T-cell (primary cell): ENCODE results near the gene NEUROD2. TPM values are rescaled to one million over a fixed set of nuclear protein-coding genes. Genes with fewer than 3 reads are reported as not detected.

Experiments
- ATAC-seq, 4 experiments: fragments of 200-7000 bp in 3 of 4; fragments of 150-1000 bp in 1 of 4; cut with Tn5 transposase; replicated peaks in 1 of 4; 1 replicate in 3 of 4; 2 replicates in 1 of 4; pipeline ENCODE4 v1.10.0; 2021; ENCODE audit warnings: moderate library complexity in 3 of 4, mild to moderate bottlenecking in 2 of 4, moderate number of reproducible peaks in 1 of 4
- CTCF ChIA-PET, 2 donors: fragments of 300-600 bp; sonication (Branson Sonifier 250); formaldehyde crosslinking; loops; one replicate each; lab custom pipeline; 2022; ENCODE audit warnings: antibody characterized with exemption in 2 of 2; lab: Charles Lee
- POLR2A ChIA-PET, 2 donors: fragments of 300-600 bp; sonication (Branson Sonifier 250); formaldehyde crosslinking; loops; one replicate each; lab custom pipeline; 2022; ENCODE audit warnings: antibody characterized with exemption in 2 of 2; lab: Charles Lee
- DNase-seq, 35 experiments: peaks; one replicate each; pipeline versions ENCODE4 v3.0.0 to v3.0.0-alpha.2; 2013 to 2023
- H3K27ac ChIP-seq: one replicate; pipeline ENCODE4 v1.5.1; 2013; ENCODE audit warnings: low read length
- H3K27me3 ChIP-seq, 2 experiments: replicated peaks in 1 of 2; 1 replicate in 1 of 2; 2 replicates in 1 of 2; pipeline versions ENCODE4 v1.6.1 to v1.7.0; 2013; ENCODE audit warnings: low read length in 1 of 2, mixed read lengths in 1 of 2; ENCODE audit not compliant: control insufficient read depth in 2 of 2, insufficient read depth in 2 of 2; ENCODE audit errors: extremely low read depth in 1 of 2
- H3K36me3 ChIP-seq, 2 donors: 1 replicate in 1 of 2; 2 replicates in 1 of 2; pipeline versions ENCODE4 v1.6.1 to v1.7.0; 2013; ENCODE audit warnings: low read length in 1 of 2; ENCODE audit not compliant: control insufficient read depth in 2 of 2, insufficient read depth in 1 of 2; ENCODE audit errors: extremely low read depth in 1 of 2
- H3K4me1 ChIP-seq, 2 experiments: 1 replicate in 1 of 2; 2 replicates in 1 of 2; pipeline versions ENCODE4 v1.6.1 to v1.7.0; 2013; ENCODE audit warnings: low read length in 2 of 2, mixed read lengths in 1 of 2; ENCODE audit not compliant: insufficient read depth in 2 of 2, control insufficient read depth in 1 of 2; ENCODE audit errors: extremely low read depth in 1 of 2
- H3K4me3 ChIP-seq, 2 donors: 1 replicate in 1 of 2; 2 replicates in 1 of 2; pipeline versions ENCODE4 v1.5.1 to v1.7.0; 2013; ENCODE audit warnings: mild to moderate bottlenecking in 2 of 2, low read length in 1 of 2, moderate library complexity in 1 of 2; ENCODE audit not compliant: control insufficient read depth in 1 of 2; ENCODE audit errors: extremely low read depth in 1 of 2
- H3K9me3 ChIP-seq: 2 replicates; pipeline ENCODE4 v1.7.0; 2013
- H3K27ac Mint-ChIP-seq, 2 donors: one replicate each; pipeline ENCODE4 v1.8.0; 2020 to 2021; ENCODE audit warnings: mild to moderate bottlenecking in 2 of 2, mixed read lengths in 2 of 2
- H3K27me3 Mint-ChIP-seq, 2 donors: one replicate each; pipeline ENCODE4 v1.8.0; 2021 to 2022; ENCODE audit warnings: mixed read lengths in 2 of 2
- H3K36me3 Mint-ChIP-seq: one replicate; pipeline ENCODE4 v1.8.0; 2021; ENCODE audit warnings: mixed read lengths
- H3K4me1 Mint-ChIP-seq, 3 donors: one replicate each; pipeline ENCODE4 v1.8.0; 2020 to 2022; ENCODE audit warnings: mixed read lengths in 3 of 3, mild to moderate bottlenecking in 1 of 3
- H3K4me3 Mint-ChIP-seq, 3 donors: one replicate each; pipeline ENCODE4 v1.8.0; 2020 to 2022; ENCODE audit warnings: mild to moderate bottlenecking in 3 of 3, mixed read lengths in 3 of 3, moderate library complexity in 3 of 3
- H3K9me3 Mint-ChIP-seq, 3 donors: one replicate each; pipeline ENCODE4 v1.8.0; 2020 to 2022; ENCODE audit warnings: mixed read lengths in 3 of 3
- WGBS: methylation state at CpG from one replicate; pipeline ENCODE4 v1.1.5; 2013; ENCODE audit warnings: missing lambda C conversion rate; ENCODE audit not compliant: insufficient coverage; 5-methylcytosine and 5-hydroxymethylcytosine counted together
- total RNA-seq, 35 experiments: library from RNA in 6 of 35; stranded (reverse) in 6 of 35; fragments of 120-200 nt in 1 of 35; gene quantifications; one replicate each; pipeline versions ENCODE4 v1.2.1 to v1.2.4 and lab custom pipeline; 2013 to 2026

The NEUROD2 gene
- total RNA-seq, 5 donors from 2014 or later (not counting 1 experiment from before 2014, with no cell fraction given) = not detected

DNA sequence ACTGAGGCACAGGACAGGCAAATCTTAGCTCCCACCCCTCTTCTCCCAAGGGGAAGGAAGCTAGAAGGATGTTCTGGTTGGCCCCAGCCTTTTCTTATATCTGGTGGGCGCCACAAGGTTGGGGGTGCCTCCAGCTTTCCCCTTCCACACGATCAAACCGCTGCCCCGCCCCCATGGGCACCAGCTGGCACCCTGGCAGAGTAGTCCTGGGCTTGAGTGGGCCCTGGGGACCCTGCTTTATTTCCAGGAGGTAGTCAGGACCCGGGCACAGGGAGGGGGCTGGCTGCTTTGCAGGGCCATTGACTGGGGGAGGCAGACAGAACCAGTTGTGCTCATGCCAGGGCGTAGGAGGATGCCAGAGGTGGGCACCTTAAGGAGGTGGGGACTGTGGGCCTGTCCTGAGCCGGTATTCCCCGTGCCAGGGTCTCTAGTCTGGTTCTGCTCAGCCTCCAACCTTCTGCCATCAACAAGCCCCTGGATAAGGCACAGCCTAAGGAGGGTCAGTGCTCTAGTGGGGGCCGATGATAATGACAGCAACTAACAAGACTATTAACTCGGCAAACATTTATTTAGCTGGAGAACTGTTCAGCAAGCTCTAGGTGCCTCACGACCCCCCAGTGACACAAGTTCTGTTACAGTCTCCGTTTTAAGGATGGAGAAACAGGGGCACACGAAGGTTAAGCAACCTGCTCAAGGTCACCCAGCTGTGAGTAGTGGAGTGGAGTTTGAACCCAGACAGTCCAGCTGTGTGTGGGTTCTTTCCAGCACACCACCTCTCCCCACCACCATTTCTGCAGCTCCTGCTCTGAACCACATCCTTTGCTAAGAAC lies 11.5 kb upstream of the NEUROD2 start:
- ATAC-seq = no peak
- peaks cover 22 to 25% (median 22%) of the 10 kb centered on the region in 3 donors for H3K4me1 Mint-ChIP-seq
- peak overlapping the region in 1 of 3 donors; percentile 84 for H3K4me3 Mint-ChIP-seq
- peaks cover 10 to 41% of the 10 kb centered on the region in 2 experiments for H3K4me1 ChIP-seq
- POLR2A ChIA-PET = interaction anchor here (0.6 to 1.1 kb wide), 2 partner anchors 9 kb away, joined by 4 to 9 read pairs; no protein-coding TSS in a partner anchor
- H3K27me3 ChIP-seq = peaks cover 2 to 39% of the 10 kb centered on the region in 2 experiments
- CTCF ChIA-PET = interaction anchor here (0.5 to 3.2 kb wide), 7 partner anchors 9 to 354 kb away, joined by 3 to 27 read pairs (median 4); no protein-coding TSS in a partner anchor
- H3K27ac ChIP-seq = no peak overlapping the region
- H3K9me3 Mint-ChIP-seq = no peaks in the 10 kb centered on the region
- 85% methylated on average over 9 of the region's 13 CpGs for WGBS
- H3K27ac Mint-ChIP-seq = no peak overlapping the region
- H3K4me3 ChIP-seq = no peak overlapping the region
- DNase-seq = no peak
- H3K36me3 Mint-ChIP-seq = no peaks in the 10 kb centered on the region
- H3K9me3 ChIP-seq = no peaks in the 10 kb centered on the region
- H3K36me3 ChIP-seq = no peaks in the 10 kb centered on the region
- peaks cover 7 to 13% of the 10 kb centered on the region in 2 donors for H3K27me3 Mint-ChIP-seq

DNA sequence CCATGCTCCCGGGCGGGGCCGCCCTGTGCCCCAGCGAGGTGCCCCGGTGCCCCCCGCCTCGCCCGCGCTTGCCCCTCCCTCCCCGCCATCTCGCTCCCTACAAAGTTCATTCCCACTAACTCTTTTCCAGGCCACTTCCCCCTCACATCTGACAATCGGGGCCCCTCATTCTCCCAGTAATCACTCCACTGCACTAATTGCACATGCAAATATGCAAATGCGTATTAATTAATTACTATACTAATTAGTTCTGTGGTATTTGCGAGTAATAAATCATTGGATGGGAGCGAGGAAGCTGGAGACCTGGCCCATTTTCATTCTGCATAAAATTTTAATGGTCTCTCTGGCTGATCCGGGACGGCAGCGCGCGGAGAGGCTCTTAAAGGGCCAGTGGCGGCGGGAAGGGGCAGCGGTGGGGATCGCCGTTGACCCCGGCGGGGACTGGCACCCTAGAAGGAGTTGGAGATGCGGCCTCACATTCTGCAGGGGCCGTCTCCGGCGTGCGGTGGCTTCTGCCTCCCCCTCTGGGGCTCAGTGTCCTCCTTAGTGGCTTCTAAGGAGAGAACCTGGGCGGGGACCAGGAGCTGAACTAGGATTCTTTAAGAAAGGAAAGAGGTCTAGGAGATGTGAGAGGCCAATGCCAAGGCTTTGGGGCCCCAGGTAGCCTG lies 10.7 kb upstream of the NEUROD2 start:
- Mint-ChIP-seq H3K4me1 (peaks cover 16 to 21% (median 17%) of the 10 kb centered on the region in 3 donors), H3K36me3 (no peaks in the 10 kb centered on the region), H3K27ac (no peak overlapping the region), H3K4me3 (peak overlapping the region; percentile 74 to 84 (median 82)), H3K9me3 (no peaks in the 10 kb centered on the region), H3K27me3 (peaks cover 8 to 14% of the 10 kb centered on the region in 2 donors)
- Histone ChIP-seq H3K27ac (no peak overlapping the region), H3K36me3 (no peaks in the 10 kb centered on the region), H3K4me1 (peaks cover 8 to 35% of the 10 kb centered on the region in 2 experiments), H3K27me3 (peaks cover 2 to 37% of the 10 kb centered on the region in 2 experiments), H3K4me3 (peak overlapping the region; percentile 40 to 46), H3K9me3 (no peaks in the 10 kb centered on the region)
- CTCF ChIA-PET = interaction anchor here in 1 of 2 donors (0.8 to 0.9 kb wide), 2 partner anchors 10 to 182 kb away, joined by 4 to 8 read pairs; no protein-coding TSS in a partner anchor
- POLR2A ChIA-PET = interaction anchor here in 1 of 2 donors (1.1 kb wide), 1 partner anchor 9 kb away, joined by 9 read pairs; no protein-coding TSS in a partner anchor
- WGBS = 20% methylated on average over 7 of the region's 33 CpGs
- no peak for ATAC-seq
- DNase-seq = no peak

DNA sequence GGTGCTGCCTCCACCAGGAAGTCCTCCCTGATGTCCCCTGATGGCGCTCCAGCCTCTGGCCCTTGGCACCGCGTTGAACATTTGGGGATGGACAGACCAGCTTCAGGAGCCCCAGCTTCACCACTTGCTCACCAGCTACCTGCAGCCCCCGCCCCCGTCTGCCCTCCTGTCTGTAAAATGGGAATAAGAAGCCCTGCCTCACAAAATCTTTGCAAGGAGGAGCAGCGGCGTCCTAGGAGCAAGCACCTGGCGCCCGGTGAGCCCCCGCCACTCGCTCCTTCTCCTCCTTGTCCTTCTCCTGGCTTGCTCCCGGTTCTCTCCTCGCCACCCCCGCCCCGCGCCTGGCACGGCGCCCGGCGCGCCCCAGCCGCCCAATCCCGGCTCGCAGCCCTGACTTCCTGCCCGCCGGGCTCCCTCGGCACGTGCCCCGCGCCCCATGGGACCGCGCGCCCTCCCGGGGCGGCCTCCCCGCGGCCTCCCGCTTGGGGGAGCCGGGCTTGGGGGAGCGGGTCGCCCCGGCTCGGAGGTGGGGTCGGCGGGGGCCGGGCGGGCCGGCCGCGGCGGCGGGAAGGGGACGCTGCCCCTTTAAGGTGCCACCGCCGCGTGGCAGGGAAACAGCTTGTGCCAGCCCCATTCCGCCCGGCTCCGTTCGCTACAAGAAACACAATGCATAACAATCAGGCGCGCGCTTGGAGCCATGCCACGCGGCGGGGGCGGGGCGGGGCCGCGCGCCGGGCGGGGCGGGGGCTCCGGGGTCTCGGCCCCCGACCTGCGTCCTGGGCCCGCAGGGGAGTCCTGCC lies 9.9 kb upstream of the NEUROD2 start:
- ChIA-PET CTCF (interaction anchor here (0.5 to 0.6 kb wide), 2 partner anchors 70 to 206 kb away, joined by 3 read pairs; no protein-coding TSS in a partner anchor), POLR2A (interaction anchor here in 1 of 2 donors (0.6 kb wide), 1 partner anchor 361 kb away, joined by 4 read pairs; no protein-coding TSS in a partner anchor)
- Mint-ChIP-seq H3K27me3 (peaks cover 15 to 18% of the 10 kb centered on the region in 2 donors), H3K9me3 (no peaks in the 10 kb centered on the region), H3K4me1 (peaks cover 10 to 16% (median 12%) of the 10 kb centered on the region in 3 donors), H3K4me3 (peak overlapping the region; percentile 66 to 84 (median 82)), H3K36me3 (no peaks in the 10 kb centered on the region), H3K27ac (no peak overlapping the region)
- peaks cover 2 to 45% of the 10 kb centered on the region in 2 experiments for H3K27me3 ChIP-seq
- peak in 32 of 35 experiments; percentile 17 to 69 (median 44) for DNase-seq
- no peaks in the 10 kb centered on the region for H3K9me3 ChIP-seq
- peak overlapping the region; percentile 33 to 40 for H3K4me3 ChIP-seq
- WGBS = 1% methylated on average over 63 of the region's 79 CpGs
- peaks cover 4 to 28% of the 10 kb centered on the region in 2 experiments for H3K4me1 ChIP-seq
- H3K36me3 ChIP-seq = no peaks in the 10 kb centered on the region
- peak; percentile 66 to 76 (median 72) for ATAC-seq
- no peak overlapping the region for H3K27ac ChIP-seq

DNA sequence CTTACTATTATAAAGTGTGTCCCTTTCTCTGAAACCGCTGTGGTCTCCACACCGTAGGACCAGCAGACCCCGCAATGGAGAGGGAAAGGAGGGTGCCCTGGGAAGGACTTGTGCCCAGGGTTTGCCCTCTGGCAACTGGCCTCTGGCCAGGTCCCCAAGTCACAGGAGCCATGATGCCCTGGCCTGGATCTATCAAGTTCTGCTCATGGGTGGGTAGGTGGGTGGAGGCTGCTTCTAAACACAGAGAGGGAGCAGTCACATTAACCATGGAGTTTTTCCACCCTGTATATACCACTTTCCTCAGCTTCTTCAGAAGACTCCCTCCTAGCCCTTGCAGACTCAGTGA lies 9.4 kb upstream of the NEUROD2 start:
- CTCF ChIA-PET = no interaction called here
- H3K36me3 ChIP-seq = no peaks in the 10 kb centered on the region
- Mint-ChIP-seq H3K36me3 (no peaks in the 10 kb centered on the region), H3K27me3 (peaks cover 15 to 18% of the 10 kb centered on the region in 2 donors), H3K9me3 (no peaks in the 10 kb centered on the region), H3K27ac (no peak overlapping the region), H3K4me1 (peaks cover 4 to 10% (median 6%) of the 10 kb centered on the region in 3 donors), H3K4me3 (peak overlapping the region; percentile 13 to 84 (median 59))
- peak overlapping the region; percentile 33 to 40 for H3K4me3 ChIP-seq
- H3K9me3 ChIP-seq = no peaks in the 10 kb centered on the region
- 85% methylated on average over 3 of the region's 3 CpGs for WGBS
- POLR2A ChIA-PET = no interaction called here
- DNase-seq (no peak), ATAC-seq (no peak)
- H3K4me1 ChIP-seq = peaks cover 2 to 22% of the 10 kb centered on the region in 2 experiments
- H3K27me3 ChIP-seq = peaks cover 2 to 50% of the 10 kb centered on the region in 2 experiments
- H3K27ac ChIP-seq = no peak overlapping the region

DNA sequence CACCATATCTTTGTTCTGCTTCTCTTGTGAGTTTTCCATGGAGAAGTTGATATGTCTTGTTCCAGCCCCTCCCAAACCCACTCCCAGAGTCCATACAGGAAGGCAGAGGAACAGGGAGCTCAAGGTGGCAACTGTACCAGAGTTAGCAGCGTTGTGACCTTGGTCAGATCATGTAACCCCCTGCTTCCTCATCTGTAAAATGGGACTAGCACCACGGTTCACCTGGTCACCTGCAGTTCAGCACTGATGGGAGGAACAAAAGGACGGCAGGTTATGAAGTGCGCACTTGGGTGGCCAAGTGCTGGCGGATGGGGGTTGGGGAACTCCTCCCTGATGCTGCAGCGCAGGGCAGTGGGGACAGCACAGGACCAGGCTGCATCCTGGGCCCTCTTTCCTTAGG lies 7.7 kb upstream of the NEUROD2 start:
- no peak overlapping the region for H3K27ac Mint-ChIP-seq
- Histone ChIP-seq H3K9me3 (no peaks in the 10 kb centered on the region), H3K4me3 (no peak overlapping the region), H3K27ac (no peak overlapping the region), H3K36me3 (no peaks in the 10 kb centered on the region), H3K4me1 (peaks cover 2 to 14% of the 10 kb centered on the region in 2 experiments), H3K27me3 (peaks cover 2 to 54% of the 10 kb centered on the region in 2 experiments)
- WGBS = 53% methylated on average over 4 of the region's 6 CpGs
- ChIA-PET CTCF (no interaction called here), POLR2A (interaction anchor here (0.6 to 0.7 kb wide), 2 partner anchors 16 to 692 kb away, joined by 3 read pairs; no protein-coding TSS in a partner anchor)
- no peak for ATAC-seq
- DNase-seq = no peak
- H3K4me3 Mint-ChIP-seq = no peak overlapping the region
- peaks cover 0 to 5% (median 2%) of the 10 kb centered on the region in 3 donors for H3K4me1 Mint-ChIP-seq
- peaks cover 19 to 22% of the 10 kb centered on the region in 2 donors for H3K27me3 Mint-ChIP-seq
- no peaks in the 10 kb centered on the region for H3K9me3 Mint-ChIP-seq
- no peaks in the 10 kb centered on the region for H3K36me3 Mint-ChIP-seq
